ENCODE measurements around the gene GJC1. TPM values are rescaled to one million over a fixed set of nuclear protein-coding genes. Genes with fewer than 3 reads are reported as not detected.

Gene GJC1
- total and polyA plus RNA-seq, 9 of the 15 experiments (the other 6 are each of a cell fraction or from before 2014, with no cell fraction given) = 0.04 to 1.4 (median 0.18) TPM; not detected in 1

DNA sequence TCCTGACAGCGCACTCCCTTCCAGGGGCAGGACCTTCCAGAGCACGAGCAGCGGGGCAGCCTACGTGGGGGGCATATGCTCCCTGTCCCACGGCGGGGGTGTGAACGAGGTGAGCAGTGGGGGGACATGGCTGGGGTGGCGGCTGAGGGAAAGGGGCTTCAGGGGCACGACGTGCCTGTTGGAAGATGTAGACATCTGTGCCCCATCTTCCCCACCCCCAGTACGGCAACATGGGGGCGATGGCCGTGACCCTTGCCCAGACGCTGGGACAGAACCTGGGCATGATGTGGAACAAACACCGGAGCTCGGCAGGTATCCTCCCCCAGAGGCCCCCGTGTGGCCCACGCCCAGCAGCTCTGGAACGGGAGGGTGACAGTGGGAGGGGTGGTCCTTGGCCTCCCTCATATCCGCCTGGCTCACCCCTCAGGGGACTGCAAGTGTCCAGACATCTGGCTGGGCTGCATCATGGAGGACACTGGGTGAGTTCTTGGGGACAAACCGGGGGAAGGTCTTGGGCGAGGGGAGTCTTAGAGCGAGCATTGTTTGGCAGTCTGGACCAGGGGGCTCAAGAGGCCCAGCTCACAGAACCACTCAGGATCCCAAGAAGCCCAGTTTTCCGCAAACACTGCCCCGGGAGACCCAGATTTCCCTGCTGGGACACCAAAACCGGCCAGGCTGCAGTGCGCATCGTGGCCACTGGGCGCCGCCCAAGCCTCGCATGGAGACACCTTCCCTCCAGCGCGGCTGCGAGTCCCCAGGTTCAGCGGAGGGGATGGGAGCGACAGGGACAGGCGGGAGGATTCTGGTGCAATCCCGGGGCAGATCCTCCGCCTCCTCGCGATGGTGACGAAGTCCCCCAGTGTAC, 55.6 kb downstream of the GJC1 start (continued):
- TF ChIP-seq, protein P1, sequence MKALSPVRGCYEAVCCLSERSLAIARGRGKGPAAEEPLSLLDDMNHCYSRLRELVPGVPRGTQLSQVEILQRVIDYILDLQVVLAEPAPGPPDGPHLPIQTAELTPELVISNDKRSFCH (CRISPR knock-in tag; IDR thresholded peaks at IDR 0.05) = no peak
- TF ChIP-seq, protein P1 (tag; IDR thresholded peaks at IDR 0.05) = no peak
- TF ChIP-seq U2AF2 (optimal IDR thresholded peaks at IDR 0.05; ENCODE audit: low read depth, low read length) (no peak), KDM2B (CRISPR knock-in tag; IDR thresholded peaks at IDR 0.05) (peak; percentile 85; the same call in 1 of the 2 replicates), SNIP1 (IDR thresholded peaks at IDR 0.05; ENCODE audit: low read depth) (no peak), KLF16 (IDR thresholded peaks at IDR 0.05) (peak; percentile 69; the same call in 1 of the 2 replicates)
- TF ChIP-seq, protein P2, sequence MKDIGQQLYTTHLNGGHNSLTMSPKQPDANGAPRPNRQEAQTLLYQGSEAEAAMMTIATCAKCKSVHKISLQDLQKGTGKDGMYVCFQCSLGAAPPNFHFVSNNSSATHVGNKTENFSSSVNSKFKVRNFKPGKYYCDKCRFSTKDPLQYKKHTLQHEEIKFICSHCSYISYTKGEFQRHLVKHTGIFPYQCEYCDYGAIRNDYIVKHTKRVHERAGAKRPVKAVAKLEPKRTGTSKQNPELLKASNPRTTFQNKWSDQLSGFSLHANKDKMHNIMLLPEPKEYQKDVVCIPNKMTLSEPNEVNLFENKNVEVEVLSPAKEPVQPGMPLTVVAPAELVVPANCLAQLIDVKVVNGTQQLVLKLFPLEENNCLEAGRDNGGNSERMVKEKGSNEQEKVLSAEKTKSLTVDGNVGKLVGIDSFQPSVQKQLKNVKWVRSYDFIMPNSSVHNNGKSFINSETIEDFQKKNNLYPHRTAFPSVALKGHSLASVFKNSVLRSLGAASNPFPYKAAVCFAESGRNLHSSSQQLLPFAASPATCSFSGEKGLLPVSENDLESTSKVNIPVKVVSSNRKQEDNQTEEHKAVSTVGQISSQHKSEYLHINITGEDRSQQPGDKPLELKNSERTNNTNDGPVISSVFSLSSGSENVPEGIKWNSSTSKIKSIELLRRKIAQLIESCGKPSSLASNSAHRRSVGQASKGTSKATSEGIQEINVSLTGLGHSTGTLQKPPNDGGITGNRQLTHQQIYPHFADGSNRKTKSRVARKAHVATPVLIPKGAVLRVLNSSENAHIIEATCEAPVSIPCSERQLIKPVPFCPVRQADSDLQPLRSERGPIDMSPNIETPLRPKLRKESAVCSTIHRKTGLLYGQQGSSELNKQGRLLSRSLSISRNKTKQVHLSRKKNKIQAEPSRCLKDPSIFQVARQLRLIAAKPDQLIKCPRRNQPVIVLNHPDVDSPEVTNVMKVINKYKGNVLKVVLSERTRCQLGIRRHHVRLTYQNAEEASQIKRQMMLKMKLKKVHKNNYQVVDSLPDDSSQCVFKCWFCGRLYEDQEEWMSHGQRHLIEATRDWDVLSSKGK (CRISPR knock-in tag; IDR thresholded peaks at IDR 0.05) = no peak
- TF ChIP-seq, protein P3, sequence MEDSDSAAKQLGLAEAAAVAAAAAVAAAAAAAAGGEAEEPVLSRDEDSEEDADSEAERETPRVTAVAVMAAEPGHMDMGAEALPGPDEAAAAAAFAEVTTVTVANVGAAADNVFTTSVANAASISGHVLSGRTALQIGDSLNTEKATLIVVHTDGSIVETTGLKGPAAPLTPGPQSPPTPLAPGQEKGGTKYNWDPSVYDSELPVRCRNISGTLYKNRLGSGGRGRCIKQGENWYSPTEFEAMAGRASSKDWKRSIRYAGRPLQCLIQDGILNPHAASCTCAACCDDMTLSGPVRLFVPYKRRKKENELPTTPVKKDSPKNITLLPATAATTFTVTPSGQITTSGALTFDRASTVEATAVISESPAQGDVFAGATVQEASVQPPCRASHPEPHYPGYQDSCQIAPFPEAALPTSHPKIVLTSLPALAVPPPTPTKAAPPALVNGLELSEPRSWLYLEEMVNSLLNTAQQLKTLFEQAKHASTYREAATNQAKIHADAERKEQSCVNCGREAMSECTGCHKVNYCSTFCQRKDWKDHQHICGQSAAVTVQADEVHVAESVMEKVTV (CRISPR knock-in tag; IDR thresholded peaks at IDR 0.05) = peak; percentile 51
- TF ChIP-seq, protein P4, sequence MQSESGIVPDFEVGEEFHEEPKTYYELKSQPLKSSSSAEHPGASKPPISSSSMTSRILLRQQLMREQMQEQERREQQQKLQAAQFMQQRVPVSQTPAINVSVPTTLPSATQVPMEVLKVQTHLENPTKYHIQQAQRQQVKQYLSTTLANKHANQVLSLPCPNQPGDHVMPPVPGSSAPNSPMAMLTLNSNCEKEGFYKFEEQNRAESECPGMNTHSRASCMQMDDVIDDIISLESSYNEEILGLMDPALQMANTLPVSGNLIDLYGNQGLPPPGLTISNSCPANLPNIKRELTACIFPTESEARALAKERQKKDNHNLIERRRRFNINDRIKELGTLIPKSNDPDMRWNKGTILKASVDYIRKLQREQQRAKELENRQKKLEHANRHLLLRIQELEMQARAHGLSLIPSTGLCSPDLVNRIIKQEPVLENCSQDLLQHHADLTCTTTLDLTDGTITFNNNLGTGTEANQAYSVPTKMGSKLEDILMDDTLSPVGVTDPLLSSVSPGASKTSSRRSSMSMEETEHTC (IDR thresholded peaks at IDR 0.05) = no peak
- TF ChIP-seq, protein P5, sequence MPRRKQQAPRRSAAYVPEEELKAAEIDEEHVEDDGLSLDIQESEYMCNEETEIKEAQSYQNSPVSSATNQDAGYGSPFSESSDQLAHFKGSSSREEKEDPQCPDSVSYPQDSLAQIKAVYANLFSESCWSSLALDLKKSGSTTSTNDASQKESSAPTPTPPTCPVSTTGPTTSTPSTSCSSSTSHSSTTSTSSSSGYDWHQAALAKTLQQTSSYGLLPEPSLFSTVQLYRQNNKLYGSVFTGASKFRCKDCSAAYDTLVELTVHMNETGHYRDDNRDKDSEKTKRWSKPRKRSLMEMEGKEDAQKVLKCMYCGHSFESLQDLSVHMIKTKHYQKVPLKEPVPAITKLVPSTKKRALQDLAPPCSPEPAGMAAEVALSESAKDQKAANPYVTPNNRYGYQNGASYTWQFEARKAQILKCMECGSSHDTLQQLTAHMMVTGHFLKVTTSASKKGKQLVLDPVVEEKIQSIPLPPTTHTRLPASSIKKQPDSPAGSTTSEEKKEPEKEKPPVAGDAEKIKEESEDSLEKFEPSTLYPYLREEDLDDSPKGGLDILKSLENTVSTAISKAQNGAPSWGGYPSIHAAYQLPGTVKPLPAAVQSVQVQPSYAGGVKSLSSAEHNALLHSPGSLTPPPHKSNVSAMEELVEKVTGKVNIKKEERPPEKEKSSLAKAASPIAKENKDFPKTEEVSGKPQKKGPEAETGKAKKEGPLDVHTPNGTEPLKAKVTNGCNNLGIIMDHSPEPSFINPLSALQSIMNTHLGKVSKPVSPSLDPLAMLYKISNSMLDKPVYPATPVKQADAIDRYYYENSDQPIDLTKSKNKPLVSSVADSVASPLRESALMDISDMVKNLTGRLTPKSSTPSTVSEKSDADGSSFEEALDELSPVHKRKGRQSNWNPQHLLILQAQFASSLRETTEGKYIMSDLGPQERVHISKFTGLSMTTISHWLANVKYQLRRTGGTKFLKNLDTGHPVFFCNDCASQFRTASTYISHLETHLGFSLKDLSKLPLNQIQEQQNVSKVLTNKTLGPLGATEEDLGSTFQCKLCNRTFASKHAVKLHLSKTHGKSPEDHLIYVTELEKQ (CRISPR knock-in tag; IDR thresholded peaks at IDR 0.05) = no peak
- TF ChIP-seq, protein P6, sequence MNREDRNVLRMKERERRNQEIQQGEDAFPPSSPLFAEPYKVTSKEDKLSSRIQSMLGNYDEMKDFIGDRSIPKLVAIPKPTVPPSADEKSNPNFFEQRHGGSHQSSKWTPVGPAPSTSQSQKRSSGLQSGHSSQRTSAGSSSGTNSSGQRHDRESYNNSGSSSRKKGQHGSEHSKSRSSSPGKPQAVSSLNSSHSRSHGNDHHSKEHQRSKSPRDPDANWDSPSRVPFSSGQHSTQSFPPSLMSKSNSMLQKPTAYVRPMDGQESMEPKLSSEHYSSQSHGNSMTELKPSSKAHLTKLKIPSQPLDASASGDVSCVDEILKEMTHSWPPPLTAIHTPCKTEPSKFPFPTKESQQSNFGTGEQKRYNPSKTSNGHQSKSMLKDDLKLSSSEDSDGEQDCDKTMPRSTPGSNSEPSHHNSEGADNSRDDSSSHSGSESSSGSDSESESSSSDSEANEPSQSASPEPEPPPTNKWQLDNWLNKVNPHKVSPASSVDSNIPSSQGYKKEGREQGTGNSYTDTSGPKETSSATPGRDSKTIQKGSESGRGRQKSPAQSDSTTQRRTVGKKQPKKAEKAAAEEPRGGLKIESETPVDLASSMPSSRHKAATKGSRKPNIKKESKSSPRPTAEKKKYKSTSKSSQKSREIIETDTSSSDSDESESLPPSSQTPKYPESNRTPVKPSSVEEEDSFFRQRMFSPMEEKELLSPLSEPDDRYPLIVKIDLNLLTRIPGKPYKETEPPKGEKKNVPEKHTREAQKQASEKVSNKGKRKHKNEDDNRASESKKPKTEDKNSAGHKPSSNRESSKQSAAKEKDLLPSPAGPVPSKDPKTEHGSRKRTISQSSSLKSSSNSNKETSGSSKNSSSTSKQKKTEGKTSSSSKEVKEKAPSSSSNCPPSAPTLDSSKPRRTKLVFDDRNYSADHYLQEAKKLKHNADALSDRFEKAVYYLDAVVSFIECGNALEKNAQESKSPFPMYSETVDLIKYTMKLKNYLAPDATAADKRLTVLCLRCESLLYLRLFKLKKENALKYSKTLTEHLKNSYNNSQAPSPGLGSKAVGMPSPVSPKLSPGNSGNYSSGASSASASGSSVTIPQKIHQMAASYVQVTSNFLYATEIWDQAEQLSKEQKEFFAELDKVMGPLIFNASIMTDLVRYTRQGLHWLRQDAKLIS (CRISPR knock-in tag; IDR thresholded peaks at IDR 0.05) = no peak
